ENCODE measurements around the gene COA8. TPM values are rescaled to one million over a fixed set of nuclear protein-coding genes. Genes with fewer than 3 reads are reported as not detected.

The COA8 gene
- polyA plus RNA-seq, 3 donors: 13.2 to 58.1 (median 52.3) TPM

- no peak overlapping the region for H3K4me3 Mint-ChIP-seq
- 89% methylated on average over 28 of the region's 33 CpGs for WGBS (ENCODE audit: insufficient coverage)
- H3K9me3 Mint-ChIP-seq: no peaks in the 10 kb centered on the region
- peaks cover 0 to under 1% of the 10 kb centered on the region in 2 donors for H3K36me3 Mint-ChIP-seq
- H3K4me3 ChIP-seq (replicated peaks in 1 of 3; ENCODE audit: low read depth in 2 of 3, low read length in 3 of 3): no peak overlapping the region
- peaks cover 6 to 41% (median 9%) of the 10 kb centered on the region in 3 donors for H3K27me3 Mint-ChIP-seq (ENCODE audit: low read depth in 3 of 3)
- peaks cover 18% of the 10 kb centered on the region for H4K20me1 ChIP-seq (ENCODE audit: insufficient read depth, low read length)
- DNase-seq: no peak
- no peaks in the 10 kb centered on the region for H3K4me1 Mint-ChIP-seq
- TF ChIP-seq CTCF (IDR thresholded peaks at IDR 0.05): no peak
- H3K4me1 ChIP-seq (ENCODE audit: control insufficient read depth in 1 of 2, insufficient read depth in 2 of 2, low read length in 2 of 2): no peaks in the 10 kb centered on the region
- H3K27ac Mint-ChIP-seq: no peak overlapping the region
- intact Hi-C loops (cut with micrococcal nuclease): no loop called here
- no peak overlapping the region for H2AFZ ChIP-seq (ENCODE audit: insufficient read depth, low read depth, low read length, poor library complexity, severe bottlenecking)
- H3K27ac ChIP-seq (ENCODE audit: low read depth in 1 of 2, low read length in 2 of 2): no peak overlapping the region
- peaks cover 0 to 5% of the 10 kb centered on the region in 2 donors for H3K27me3 ChIP-seq (ENCODE audit: control insufficient read depth in 2 of 2, insufficient read depth in 2 of 2, low read length in 2 of 2)
- H3K4me2 ChIP-seq (replicated peaks; ENCODE audit: extremely low read depth, low read length, poor library complexity, severe bottlenecking): no peak overlapping the region
- no peaks in the 10 kb centered on the region for H3K79me2 ChIP-seq (ENCODE audit: insufficient read depth, low read length)
- H3K9ac ChIP-seq (ENCODE audit: insufficient read depth, low read length, poor library complexity, severe bottlenecking): no peak overlapping the region
- no peaks in the 10 kb centered on the region for H3K9me3 ChIP-seq (replicated peaks in 1 of 2; ENCODE audit: control insufficient read depth in 1 of 2, insufficient read depth in 1 of 2, low read length in 2 of 2)
- H3K36me3 ChIP-seq (replicated peaks in 1 of 2; ENCODE audit: control insufficient read depth in 1 of 2, insufficient read depth in 2 of 2, low read length in 2 of 2): no peaks in the 10 kb centered on the region
These were observed 20.8 kb upstream of the COA8 start for GRCh38 chr14:103541709-103542604.

GRCh38 chr14:103542605-103543088 is 20.1 kb upstream of the COA8 start:
- H3K4me3 Mint-ChIP-seq: no peak overlapping the region
- no peak for DNase-seq
- H3K36me3 ChIP-seq (replicated peaks in 1 of 2; ENCODE audit: control insufficient read depth in 1 of 2, insufficient read depth in 2 of 2, low read length in 2 of 2): no peaks in the 10 kb centered on the region
- no peaks in the 10 kb centered on the region for H3K9me3 Mint-ChIP-seq
- H3K4me1 Mint-ChIP-seq: no peaks in the 10 kb centered on the region
- 59% methylated on average over 12 of the region's 18 CpGs for WGBS (ENCODE audit: insufficient coverage)
- H3K79me2 ChIP-seq (ENCODE audit: insufficient read depth, low read length): no peaks in the 10 kb centered on the region
- H4K20me1 ChIP-seq (ENCODE audit: insufficient read depth, low read length): peaks cover 21% of the 10 kb centered on the region
- H3K4me3 ChIP-seq (replicated peaks in 1 of 3; ENCODE audit: low read depth in 2 of 3, low read length in 3 of 3): no peak overlapping the region
- no peak overlapping the region for H3K4me2 ChIP-seq (replicated peaks; ENCODE audit: extremely low read depth, low read length, poor library complexity, severe bottlenecking)
- peaks cover 6 to 40% (median 9%) of the 10 kb centered on the region in 3 donors for H3K27me3 Mint-ChIP-seq (ENCODE audit: low read depth in 3 of 3)
- no peak overlapping the region for H3K27ac Mint-ChIP-seq
- no peak for TF ChIP-seq CTCF (IDR thresholded peaks at IDR 0.05)
- H2AFZ ChIP-seq (ENCODE audit: insufficient read depth, low read depth, low read length, poor library complexity, severe bottlenecking): no peak overlapping the region
- H3K4me1 ChIP-seq (ENCODE audit: control insufficient read depth in 1 of 2, insufficient read depth in 2 of 2, low read length in 2 of 2): no peaks in the 10 kb centered on the region
- no peaks in the 10 kb centered on the region for H3K36me3 Mint-ChIP-seq
- intact Hi-C loops (cut with micrococcal nuclease): no loop called here
- no peaks in the 10 kb centered on the region for H3K9me3 ChIP-seq (replicated peaks in 1 of 2; ENCODE audit: control insufficient read depth in 1 of 2, insufficient read depth in 1 of 2, low read length in 2 of 2)
- peaks cover 0 to 5% of the 10 kb centered on the region in 2 donors for H3K27me3 ChIP-seq (ENCODE audit: control insufficient read depth in 2 of 2, insufficient read depth in 2 of 2, low read length in 2 of 2)
- H3K9ac ChIP-seq (ENCODE audit: insufficient read depth, low read length, poor library complexity, severe bottlenecking): no peak overlapping the region
- H3K27ac ChIP-seq (ENCODE audit: low read depth in 1 of 2, low read length in 2 of 2): no peak overlapping the region
